Mucosa of descending colon (tissue), 3 donors: Measurements from ENCODE around the gene OPCML. TPM values are rescaled to one million over a fixed set of nuclear protein-coding genes. Genes with fewer than 3 reads are reported as not detected.

ENCODE experiments used
- ATAC-seq: fragments of 200-7000 bp; cut with Tn5 transposase; one replicate; pipeline ENCODE4 v1.9.1; 2020; ENCODE audit warnings: mild to moderate bottlenecking, moderate library complexity
- DNase-seq, 3 donors: peaks; one replicate each; pipeline ENCODE4 v3.0.0-alpha.2; 2020
- H3K36me3 ChIP-seq: fragments of 200-600 bp; one replicate; pipeline ENCODE4 v1.8.0; 2021; ENCODE audit warnings: low read depth, mild to moderate bottlenecking
- H3K4me1 ChIP-seq: fragments of 200-600 bp; one replicate; pipeline ENCODE4 v1.8.0; 2021; ENCODE audit warnings: low read depth, mild to moderate bottlenecking
- H3K4me3 ChIP-seq: fragments of 200-600 bp; one replicate; pipeline ENCODE4 v1.8.0; 2021; ENCODE audit warnings: mild to moderate bottlenecking
- H3K9me3 ChIP-seq: fragments of 200-600 bp; one replicate; pipeline ENCODE4 v1.8.0; 2021; ENCODE audit warnings: mild to moderate bottlenecking
- CTCF ChIP-seq: fragments of 200-600 bp; IDR thresholded peaks from one replicate; pipeline ENCODE4 v1.8.0; 2022; ENCODE audit warnings: antibody characterized with exemption, mild to moderate bottlenecking
- intact Hi-C, 2 donors: fragments of 100-400 bp; cut with DNase I in 1 of 2; cut with micrococcal nuclease in 1 of 2; formaldehyde crosslinking; loops; one replicate each; pipeline versions ENCODE4 v1.11.0 to v1.11.1; 2022; cut with DNase I, micrococcal nuclease
- total RNA-seq, 3 donors: library from RNA; stranded (reverse); fragmentation: NEBNext Ultra II Directional in 2 of 3; extraction: Animal tissue kit (Norgen Biotek cat#: 25700) in 2 of 3; gene quantifications; one replicate each; pipeline versions ENCODE4 v1.2.1 to v1.2.4, GENCODE V29; 2021 to 2023
- donor health status: DM: no; HTN: no; CAD: no; lungs with moderate emphysema.
- donor health status: DM: no; HTN: no; CAD: no.
- donor health status: DM: no; HTN: yes; CAD: no.

OPCML gene
- total RNA-seq, 3 donors from 2014 or later, result 0.10 to 0.47 TPM; not detected in 1

- Histone ChIP-seq H3K36me3 (no peaks in the 10 kb centered on the region), H3K9me3 (no peaks in the 10 kb centered on the region), H3K4me1 (no peaks in the 10 kb centered on the region), H3K4me3 (no peak overlapping the region)
- no peak for TF ChIP-seq CTCF
- intact Hi-C loops, result no loop called here
- DNase-seq (no peak), ATAC-seq (no peak)
These were observed 132.3 kb downstream of the OPCML start for GRCh38 chr11:133399855-133400625.

GRCh38 chr11:133399294-133399693 lies 133.0 kb downstream of the OPCML start:
- DNase-seq (no peak), ATAC-seq (no peak)
- H3K9me3 ChIP-seq, result no peaks in the 10 kb centered on the region
- TF ChIP-seq CTCF, result no peak
- no peaks in the 10 kb centered on the region for H3K4me1 ChIP-seq
- intact Hi-C loops, result no loop called here
- no peaks in the 10 kb centered on the region for H3K36me3 ChIP-seq
- H3K4me3 ChIP-seq, result no peak overlapping the region

GRCh38 chr11:133390803-133391202 lies 141.5 kb downstream of the OPCML start:
- no peak for TF ChIP-seq CTCF
- H3K4me3 ChIP-seq, result no peak overlapping the region
- intact Hi-C loops, result no loop called here
- no peaks in the 10 kb centered on the region for H3K4me1 ChIP-seq
- no peak for ATAC-seq
- no peaks in the 10 kb centered on the region for H3K9me3 ChIP-seq
- no peaks in the 10 kb centered on the region for H3K36me3 ChIP-seq
- no peak for DNase-seq

GRCh38 chr11:133388975-133389568 lies 143.2 kb downstream of the OPCML start:
- intact Hi-C loops, result no loop called here
- Histone ChIP-seq H3K36me3 (no peaks in the 10 kb centered on the region), H3K4me1 (no peaks in the 10 kb centered on the region), H3K9me3 (no peaks in the 10 kb centered on the region), H3K4me3 (no peak overlapping the region)
- TF ChIP-seq CTCF, result no peak
- ATAC-seq, result no peak
- no peak for DNase-seq

GRCh38 chr11:133388260-133388659 lies 144.0 kb downstream of the OPCML start:
- Histone ChIP-seq H3K4me1 (no peaks in the 10 kb centered on the region), H3K36me3 (no peaks in the 10 kb centered on the region), H3K9me3 (no peaks in the 10 kb centered on the region), H3K4me3 (no peak overlapping the region)
- no peak for DNase-seq
- no peak for ATAC-seq
- no peak for TF ChIP-seq CTCF
- intact Hi-C loops, result no loop called here
